H1 (cell line): ENCODE measurements around the gene NR2F2. TPM values are rescaled to one million over a fixed set of nuclear protein-coding genes. Genes with fewer than 3 reads are reported as not detected.
A peak's percentile ranks its signal among the peaks of the same experiment; 100 is the strongest.

Experiments
- BRCA1 ChIP-seq: IDR thresholded peaks from 2 replicates; pipeline ENCODE4 v1.6.1; 2012; ENCODE audit warnings: low read depth, low read length, improper control_type of control experiment
- CEBPB ChIP-seq: IDR thresholded peaks from 2 replicates; pipeline ENCODE4 v1.6.1; 2012; ENCODE audit warnings: low read depth, low read length
- CHD1 ChIP-seq: IDR thresholded peaks from 2 replicates; pipeline ENCODE4 v1.6.1; 2012; ENCODE audit warnings: low read depth, low read length, improper control_type of control experiment
- CHD2 ChIP-seq: IDR thresholded peaks from 2 replicates; pipeline ENCODE4 v1.6.1; 2012; ENCODE audit warnings: low read length, improper control_type of control experiment
- CTBP2 ChIP-seq: IDR thresholded peaks from 2 replicates; pipeline ENCODE4 v1.7.0; 2011; ENCODE audit warnings: borderline replicate concordance, mild to moderate bottlenecking, moderate library complexity, mixed read lengths, low read length; ENCODE audit not compliant: insufficient read depth, insufficient read length
- KDM5A ChIP-seq: fragments of 200-600 bp; IDR thresholded peaks from 2 replicates; pipeline ENCODE4 v1.7.1; 2012; ENCODE audit warnings: mild to moderate bottlenecking, low read length, inconsistent platforms, mixed read lengths
- NANOG ChIP-seq: IDR thresholded peaks from 2 replicates; pipeline ENCODE4 v1.6.1; 2011; ENCODE audit warnings: low read length, low read depth, mild to moderate bottlenecking, inconsistent platforms; ENCODE audit not compliant: insufficient read depth, poor library complexity, severe bottlenecking
- SIN3A ChIP-seq, 2 experiments: IDR thresholded peaks in 1 of 2; conservative IDR thresholded peaks in 1 of 2; 2 replicates each; pipeline ENCODE4 v1.6.1; 2011 to 2012; ENCODE audit warnings: low read length in 2 of 2, improper control_type of control experiment in 1 of 2, low read depth in 1 of 2, mild to moderate bottlenecking in 1 of 2
- SIRT6 ChIP-seq: IDR thresholded peaks from one replicate; pipeline ENCODE4 v1.7.1; 2012; ENCODE audit warnings: low read length, inconsistent platforms
- SP4 ChIP-seq: IDR thresholded peaks from 2 replicates; pipeline ENCODE4 v1.6.1; 2012; ENCODE audit warnings: low read length, inconsistent platforms
- polyA plus RNA-seq, 7 experiments: library from polyadenylated mRNA; depleted of rRNA in 3 of 7; stranded (reverse) in 5 of 7; unstranded in 2 of 7; fragments of >200 nt in 5 of 7; fragments of 200-250 nt in 2 of 7; gene quantifications; 1 replicate in 5 of 7; 2 replicates in 1 of 7; 4 replicates in 1 of 7; pipeline versions ENCODE4 v1.2.1 to v1.2.3, GENCODE V29; 2011 to 2013; ENCODE audit warnings: missing spikeins in 2 of 7, mixed read lengths in 2 of 7
- total RNA-seq: library from RNA; stranded (reverse); fragmentation: NEBNext Ultra II Directional; extraction: Animal tissue kit (Norgen Biotek cat#: 25700); gene quantifications from 2 replicates; pipeline ENCODE4 v1.2.1, GENCODE V29; 2021
- TF ChIP-seq, protein P1 (sequence below): fragments of 300-600 bp; sonication (generic); IDR thresholded peaks from 2 replicates; pipeline ENCODE4 v1.7.1; 2012; ENCODE audit warnings: low read length, moderate library complexity, mild to moderate bottlenecking, inconsistent platforms; ENCODE audit not compliant: insufficient replicate concordance

The NR2F2 gene
- total and polyA plus RNA-seq, 2 of the 8 experiments (the other 6 are each of a cell fraction or from before 2014, with no cell fraction given) = 0.03 TPM; not detected in 1

DNA sequence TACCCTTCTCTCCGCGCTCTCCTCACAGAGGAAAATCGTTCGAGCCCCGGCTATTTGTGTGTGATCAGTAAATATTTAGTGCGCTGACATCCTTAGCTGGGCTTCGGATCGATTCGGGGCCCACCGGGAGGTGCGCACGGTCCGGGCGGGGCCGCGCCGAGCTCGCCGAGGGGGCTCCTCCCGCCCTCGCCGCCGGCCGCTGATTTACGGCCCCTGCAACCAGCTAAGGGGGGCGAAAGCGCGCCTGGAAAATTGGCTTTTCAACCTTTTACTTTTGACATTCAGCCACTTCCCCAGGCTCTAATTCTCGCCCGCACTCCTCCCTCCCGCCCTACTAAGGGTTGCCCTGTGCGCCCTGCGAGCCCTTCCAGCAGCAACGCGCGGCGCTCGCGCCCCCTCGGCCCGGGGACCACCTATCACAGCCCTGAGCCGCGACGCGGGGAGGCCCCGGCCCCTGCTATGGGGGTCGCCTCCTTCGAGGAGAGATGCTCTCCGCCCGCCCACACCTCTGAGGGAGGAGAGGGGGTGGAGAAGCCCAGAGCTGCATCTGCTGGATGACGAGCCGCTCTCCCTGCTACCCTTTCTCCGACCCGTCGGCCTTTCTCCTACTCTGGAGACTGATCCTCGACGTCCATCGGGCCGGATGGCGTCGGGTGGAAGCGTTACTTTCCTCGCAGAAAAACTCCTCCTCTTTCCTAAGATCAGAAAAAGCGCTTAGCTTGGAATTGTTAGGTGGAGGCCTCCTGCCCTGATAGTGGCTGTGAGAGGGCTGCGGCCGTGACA is 7.8 kb upstream of the NR2F2 start (continued):
- TF ChIP-seq, protein P1, sequence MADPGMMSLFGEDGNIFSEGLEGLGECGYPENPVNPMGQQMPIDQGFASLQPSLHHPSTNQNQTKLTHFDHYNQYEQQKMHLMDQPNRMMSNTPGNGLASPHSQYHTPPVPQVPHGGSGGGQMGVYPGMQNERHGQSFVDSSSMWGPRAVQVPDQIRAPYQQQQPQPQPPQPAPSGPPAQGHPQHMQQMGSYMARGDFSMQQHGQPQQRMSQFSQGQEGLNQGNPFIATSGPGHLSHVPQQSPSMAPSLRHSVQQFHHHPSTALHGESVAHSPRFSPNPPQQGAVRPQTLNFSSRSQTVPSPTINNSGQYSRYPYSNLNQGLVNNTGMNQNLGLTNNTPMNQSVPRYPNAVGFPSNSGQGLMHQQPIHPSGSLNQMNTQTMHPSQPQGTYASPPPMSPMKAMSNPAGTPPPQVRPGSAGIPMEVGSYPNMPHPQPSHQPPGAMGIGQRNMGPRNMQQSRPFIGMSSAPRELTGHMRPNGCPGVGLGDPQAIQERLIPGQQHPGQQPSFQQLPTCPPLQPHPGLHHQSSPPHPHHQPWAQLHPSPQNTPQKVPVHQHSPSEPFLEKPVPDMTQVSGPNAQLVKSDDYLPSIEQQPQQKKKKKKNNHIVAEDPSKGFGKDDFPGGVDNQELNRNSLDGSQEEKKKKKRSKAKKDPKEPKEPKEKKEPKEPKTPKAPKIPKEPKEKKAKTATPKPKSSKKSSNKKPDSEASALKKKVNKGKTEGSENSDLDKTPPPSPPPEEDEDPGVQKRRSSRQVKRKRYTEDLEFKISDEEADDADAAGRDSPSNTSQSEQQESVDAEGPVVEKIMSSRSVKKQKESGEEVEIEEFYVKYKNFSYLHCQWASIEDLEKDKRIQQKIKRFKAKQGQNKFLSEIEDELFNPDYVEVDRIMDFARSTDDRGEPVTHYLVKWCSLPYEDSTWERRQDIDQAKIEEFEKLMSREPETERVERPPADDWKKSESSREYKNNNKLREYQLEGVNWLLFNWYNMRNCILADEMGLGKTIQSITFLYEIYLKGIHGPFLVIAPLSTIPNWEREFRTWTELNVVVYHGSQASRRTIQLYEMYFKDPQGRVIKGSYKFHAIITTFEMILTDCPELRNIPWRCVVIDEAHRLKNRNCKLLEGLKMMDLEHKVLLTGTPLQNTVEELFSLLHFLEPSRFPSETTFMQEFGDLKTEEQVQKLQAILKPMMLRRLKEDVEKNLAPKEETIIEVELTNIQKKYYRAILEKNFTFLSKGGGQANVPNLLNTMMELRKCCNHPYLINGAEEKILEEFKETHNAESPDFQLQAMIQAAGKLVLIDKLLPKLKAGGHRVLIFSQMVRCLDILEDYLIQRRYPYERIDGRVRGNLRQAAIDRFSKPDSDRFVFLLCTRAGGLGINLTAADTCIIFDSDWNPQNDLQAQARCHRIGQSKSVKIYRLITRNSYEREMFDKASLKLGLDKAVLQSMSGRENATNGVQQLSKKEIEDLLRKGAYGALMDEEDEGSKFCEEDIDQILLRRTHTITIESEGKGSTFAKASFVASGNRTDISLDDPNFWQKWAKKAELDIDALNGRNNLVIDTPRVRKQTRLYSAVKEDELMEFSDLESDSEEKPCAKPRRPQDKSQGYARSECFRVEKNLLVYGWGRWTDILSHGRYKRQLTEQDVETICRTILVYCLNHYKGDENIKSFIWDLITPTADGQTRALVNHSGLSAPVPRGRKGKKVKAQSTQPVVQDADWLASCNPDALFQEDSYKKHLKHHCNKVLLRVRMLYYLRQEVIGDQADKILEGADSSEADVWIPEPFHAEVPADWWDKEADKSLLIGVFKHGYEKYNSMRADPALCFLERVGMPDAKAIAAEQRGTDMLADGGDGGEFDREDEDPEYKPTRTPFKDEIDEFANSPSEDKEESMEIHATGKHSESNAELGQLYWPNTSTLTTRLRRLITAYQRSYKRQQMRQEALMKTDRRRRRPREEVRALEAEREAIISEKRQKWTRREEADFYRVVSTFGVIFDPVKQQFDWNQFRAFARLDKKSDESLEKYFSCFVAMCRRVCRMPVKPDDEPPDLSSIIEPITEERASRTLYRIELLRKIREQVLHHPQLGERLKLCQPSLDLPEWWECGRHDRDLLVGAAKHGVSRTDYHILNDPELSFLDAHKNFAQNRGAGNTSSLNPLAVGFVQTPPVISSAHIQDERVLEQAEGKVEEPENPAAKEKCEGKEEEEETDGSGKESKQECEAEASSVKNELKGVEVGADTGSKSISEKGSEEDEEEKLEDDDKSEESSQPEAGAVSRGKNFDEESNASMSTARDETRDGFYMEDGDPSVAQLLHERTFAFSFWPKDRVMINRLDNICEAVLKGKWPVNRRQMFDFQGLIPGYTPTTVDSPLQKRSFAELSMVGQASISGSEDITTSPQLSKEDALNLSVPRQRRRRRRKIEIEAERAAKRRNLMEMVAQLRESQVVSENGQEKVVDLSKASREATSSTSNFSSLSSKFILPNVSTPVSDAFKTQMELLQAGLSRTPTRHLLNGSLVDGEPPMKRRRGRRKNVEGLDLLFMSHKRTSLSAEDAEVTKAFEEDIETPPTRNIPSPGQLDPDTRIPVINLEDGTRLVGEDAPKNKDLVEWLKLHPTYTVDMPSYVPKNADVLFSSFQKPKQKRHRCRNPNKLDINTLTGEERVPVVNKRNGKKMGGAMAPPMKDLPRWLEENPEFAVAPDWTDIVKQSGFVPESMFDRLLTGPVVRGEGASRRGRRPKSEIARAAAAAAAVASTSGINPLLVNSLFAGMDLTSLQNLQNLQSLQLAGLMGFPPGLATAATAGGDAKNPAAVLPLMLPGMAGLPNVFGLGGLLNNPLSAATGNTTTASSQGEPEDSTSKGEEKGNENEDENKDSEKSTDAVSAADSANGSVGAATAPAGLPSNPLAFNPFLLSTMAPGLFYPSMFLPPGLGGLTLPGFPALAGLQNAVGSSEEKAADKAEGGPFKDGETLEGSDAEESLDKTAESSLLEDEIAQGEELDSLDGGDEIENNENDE = no peak
- TF ChIP-seq NANOG (no peak), SIRT6 (no peak), BRCA1 (no peak), KDM5A (no peak), CTBP2 (peak; percentile 90), SIN3A (conservative IDR thresholded peaks at IDR 0.05 in 1 of 2, IDR thresholded peaks at IDR 0.05 in 1 of 2; ENCODE audit: low read depth in 1 of 2, low read length in 2 of 2) (0 out of 4 replicates have a peak, but pooled peaks of 1 of the 2 experiments have one; percentile 18), SP4 (no peak), CHD1 (no peak), CHD2 (no peak), CEBPB (no peak)
